ENCODE data around the gene CYP1B1.

Gene CYP1B1

GRCh38 chr2:38098421-38099098 lies 22.6 kb upstream of the CYP1B1 start:
- Histone ChIP-seq H3K9me3 (peaks cover 0 to 7% (median 0%) of the 10 kb centered on the region in 3 donors), H3K36me3 (no peaks in the 10 kb centered on the region), H3K4me1 (peaks cover 0 to 10% (median 2%) of the 10 kb centered on the region in 4 donors), H3K27ac (peak overlapping the region in 1 of 2 donors; percentile 16), H3K27me3 (peaks cover 0 to 7% of the 10 kb centered on the region in 2 donors), H3K4me3 (peak overlapping the region; percentile 18 to 26)
- intact Hi-C loops (cut with DNase I; ENCODE audit: low total_unique reads) = no loop called here
- TF ChIP-seq, protein P1, sequence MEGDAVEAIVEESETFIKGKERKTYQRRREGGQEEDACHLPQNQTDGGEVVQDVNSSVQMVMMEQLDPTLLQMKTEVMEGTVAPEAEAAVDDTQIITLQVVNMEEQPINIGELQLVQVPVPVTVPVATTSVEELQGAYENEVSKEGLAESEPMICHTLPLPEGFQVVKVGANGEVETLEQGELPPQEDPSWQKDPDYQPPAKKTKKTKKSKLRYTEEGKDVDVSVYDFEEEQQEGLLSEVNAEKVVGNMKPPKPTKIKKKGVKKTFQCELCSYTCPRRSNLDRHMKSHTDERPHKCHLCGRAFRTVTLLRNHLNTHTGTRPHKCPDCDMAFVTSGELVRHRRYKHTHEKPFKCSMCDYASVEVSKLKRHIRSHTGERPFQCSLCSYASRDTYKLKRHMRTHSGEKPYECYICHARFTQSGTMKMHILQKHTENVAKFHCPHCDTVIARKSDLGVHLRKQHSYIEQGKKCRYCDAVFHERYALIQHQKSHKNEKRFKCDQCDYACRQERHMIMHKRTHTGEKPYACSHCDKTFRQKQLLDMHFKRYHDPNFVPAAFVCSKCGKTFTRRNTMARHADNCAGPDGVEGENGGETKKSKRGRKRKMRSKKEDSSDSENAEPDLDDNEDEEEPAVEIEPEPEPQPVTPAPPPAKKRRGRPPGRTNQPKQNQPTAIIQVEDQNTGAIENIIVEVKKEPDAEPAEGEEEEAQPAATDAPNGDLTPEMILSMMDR (IDR thresholded peaks at IDR 0.05) = no peak
- no peak for DNase-seq

DNA sequence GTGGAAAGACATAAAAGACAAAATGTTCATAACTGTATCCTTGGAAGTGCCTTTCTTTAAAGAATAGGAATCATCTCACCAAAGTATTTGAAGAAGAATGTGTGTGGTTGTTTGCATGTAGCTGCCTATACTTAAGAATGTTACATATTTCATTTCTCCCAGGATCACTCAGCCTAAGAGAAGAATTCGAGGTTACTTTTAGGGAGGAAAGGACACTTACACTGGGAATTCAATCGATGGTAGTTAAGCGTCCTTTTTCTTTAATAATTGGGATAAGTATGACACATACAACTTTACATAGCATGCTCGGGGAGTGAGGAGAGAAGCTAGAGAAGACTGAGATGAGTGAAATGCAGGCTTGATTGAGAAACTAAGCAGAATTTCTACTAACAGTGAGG lies 22.0 kb upstream of the CYP1B1 start:
- H3K27ac ChIP-seq = peak overlapping the region in 1 of 2 donors; percentile 16
- TF ChIP-seq, protein P1 (IDR thresholded peaks at IDR 0.05) = no peak
- peaks cover 0 to 2% (median 0%) of the 10 kb centered on the region in 3 donors for H3K9me3 ChIP-seq
- intact Hi-C loops (cut with DNase I; ENCODE audit: low total_unique reads) = no loop called here
- DNase-seq = no peak
- H3K27me3 ChIP-seq = peaks cover 0 to 7% of the 10 kb centered on the region in 2 donors
- H3K36me3 ChIP-seq = no peaks in the 10 kb centered on the region
- H3K4me1 ChIP-seq = peaks cover 0 to 10% (median 2%) of the 10 kb centered on the region in 4 donors
- peak overlapping the region in 1 of 2 donors; percentile 26 for H3K4me3 ChIP-seq

DNA sequence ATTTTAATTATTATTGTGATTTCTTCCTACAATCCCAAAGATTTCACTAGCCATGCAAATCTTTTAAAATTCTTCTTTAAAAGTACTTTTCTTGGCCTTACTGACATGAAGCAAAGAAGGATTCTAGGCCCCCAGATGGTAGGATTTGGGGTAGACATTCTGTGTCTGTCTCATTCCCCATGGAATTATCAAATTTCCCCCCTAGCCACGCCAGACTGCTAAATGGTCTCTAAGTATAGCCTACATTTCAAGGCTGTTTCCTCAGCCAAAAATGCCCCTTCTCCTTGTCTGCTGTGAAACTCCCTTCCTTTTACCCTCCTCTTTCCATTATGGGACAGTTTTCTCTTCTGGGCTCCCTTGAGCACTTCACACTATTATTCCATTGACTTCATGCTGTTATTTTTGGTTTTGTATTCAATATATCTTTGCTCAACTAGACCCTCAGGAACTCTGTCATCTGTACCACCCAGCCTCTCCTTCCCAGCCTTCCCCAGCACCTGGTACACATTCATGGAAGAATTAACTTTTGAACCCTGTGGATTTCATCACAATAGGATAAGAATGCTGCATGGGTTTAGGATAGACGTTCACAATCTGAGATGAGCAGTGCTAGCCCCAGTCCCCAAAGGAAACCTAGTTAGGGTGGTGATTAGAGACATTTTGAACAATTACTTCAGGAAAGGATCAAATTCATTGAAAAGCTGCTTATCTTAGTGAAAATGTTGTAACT lies 21.5 kb upstream of the CYP1B1 start:
- intact Hi-C loops (cut with DNase I; ENCODE audit: low total_unique reads) = no loop called here
- H3K27ac ChIP-seq = no peak overlapping the region
- peaks cover 0 to 10% (median 2%) of the 10 kb centered on the region in 4 donors for H3K4me1 ChIP-seq
- TF ChIP-seq, protein P1 (IDR thresholded peaks at IDR 0.05) = no peak
- H3K36me3 ChIP-seq = no peaks in the 10 kb centered on the region
- H3K27me3 ChIP-seq = peaks cover 0 to 11% of the 10 kb centered on the region in 2 donors
- no peaks in the 10 kb centered on the region for H3K9me3 ChIP-seq
- no peak overlapping the region for H3K4me3 ChIP-seq
- DNase-seq = no peak

- H3K4me3 ChIP-seq = no peak overlapping the region
- no peak overlapping the region for H3K27ac ChIP-seq
- no peak for DNase-seq
- peaks cover 0 to 10% (median 2%) of the 10 kb centered on the region in 4 donors for H3K4me1 ChIP-seq
- no peaks in the 10 kb centered on the region for H3K9me3 ChIP-seq
- TF ChIP-seq, protein P1 (IDR thresholded peaks at IDR 0.05) = no peak
- intact Hi-C loops (cut with DNase I; ENCODE audit: low total_unique reads) = no loop called here
- H3K36me3 ChIP-seq = no peaks in the 10 kb centered on the region
- H3K27me3 ChIP-seq = peaks cover 0 to 15% of the 10 kb centered on the region in 2 donors
These were observed 20.3 kb upstream of the CYP1B1 start for GRCh38 chr2:38095996-38096861.

Measured in tibial artery (tissue), 4 donors.